ENCODE data around the gene MMP24OS.

DNA sequence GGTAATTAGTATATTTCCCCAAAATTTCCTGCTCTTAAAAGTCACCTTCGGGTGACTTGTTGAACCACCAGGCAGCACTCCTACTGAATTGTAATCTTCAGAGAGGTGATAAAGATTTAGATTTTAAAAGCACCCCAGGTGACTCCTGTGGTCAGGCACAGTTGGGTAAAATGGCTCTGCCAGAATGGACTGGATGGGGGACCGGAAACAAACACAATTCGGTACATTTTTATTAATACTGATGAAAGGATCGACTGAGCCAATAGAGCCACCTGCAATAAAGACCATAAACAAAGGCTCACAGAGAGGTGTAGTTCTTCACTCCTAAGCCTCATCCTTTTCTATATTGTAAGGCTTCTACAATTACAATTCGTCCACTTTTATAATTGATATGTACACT lies 33.9 kb upstream of the MMP24OS start:
- TF ChIP-seq, protein P1, sequence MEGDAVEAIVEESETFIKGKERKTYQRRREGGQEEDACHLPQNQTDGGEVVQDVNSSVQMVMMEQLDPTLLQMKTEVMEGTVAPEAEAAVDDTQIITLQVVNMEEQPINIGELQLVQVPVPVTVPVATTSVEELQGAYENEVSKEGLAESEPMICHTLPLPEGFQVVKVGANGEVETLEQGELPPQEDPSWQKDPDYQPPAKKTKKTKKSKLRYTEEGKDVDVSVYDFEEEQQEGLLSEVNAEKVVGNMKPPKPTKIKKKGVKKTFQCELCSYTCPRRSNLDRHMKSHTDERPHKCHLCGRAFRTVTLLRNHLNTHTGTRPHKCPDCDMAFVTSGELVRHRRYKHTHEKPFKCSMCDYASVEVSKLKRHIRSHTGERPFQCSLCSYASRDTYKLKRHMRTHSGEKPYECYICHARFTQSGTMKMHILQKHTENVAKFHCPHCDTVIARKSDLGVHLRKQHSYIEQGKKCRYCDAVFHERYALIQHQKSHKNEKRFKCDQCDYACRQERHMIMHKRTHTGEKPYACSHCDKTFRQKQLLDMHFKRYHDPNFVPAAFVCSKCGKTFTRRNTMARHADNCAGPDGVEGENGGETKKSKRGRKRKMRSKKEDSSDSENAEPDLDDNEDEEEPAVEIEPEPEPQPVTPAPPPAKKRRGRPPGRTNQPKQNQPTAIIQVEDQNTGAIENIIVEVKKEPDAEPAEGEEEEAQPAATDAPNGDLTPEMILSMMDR (IDR thresholded peaks at IDR 0.05), result no peak
- TF ChIP-seq EZH2 (IDR thresholded peaks at IDR 0.05; ENCODE audit: borderline replicate concordance, insufficient read depth, low read depth, low read length, poor library complexity, severe bottlenecking), result no peak

All from B cell (primary cell).